MM.1S (cell line): ENCODE results near the gene CRACDL.

ENCODE experiments used
- DNase-seq: peaks from one replicate; pipeline ENCODE4 v3.0.0-alpha.2; 2015
- H2AFZ ChIP-seq: fragments of 300-600 bp; sonication (generic); 2 replicates; pipeline ENCODE4 v1.6.0; 2016; ENCODE audit warnings: antibody characterized with exemption, low read length
- H3F3A ChIP-seq: fragments of 300-600 bp; sonication (generic); 2 replicates; pipeline ENCODE4 v1.6.1; 2016; ENCODE audit warnings: mild to moderate bottlenecking, antibody characterized with exemption, low read length, moderate library complexity, mixed read lengths; ENCODE audit not compliant: insufficient read depth
- H3K27ac ChIP-seq: fragments of 300-600 bp; sonication (generic); 2 replicates; pipeline ENCODE4 v1.5.1; 2016; ENCODE audit warnings: mild to moderate bottlenecking, low read length
- H3K27me3 ChIP-seq: fragments of 300-600 bp; sonication (generic); replicated peaks from 2 replicates; pipeline ENCODE4 v1.6.0; 2016; ENCODE audit warnings: low read length; ENCODE audit not compliant: insufficient read depth
- H3K36me3 ChIP-seq: fragments of 300-600 bp; sonication (generic); replicated peaks from 2 replicates; pipeline ENCODE4 v1.6.1; 2016; ENCODE audit warnings: mild to moderate bottlenecking, low read length, mixed read lengths; ENCODE audit not compliant: insufficient read depth
- H3K4me1 ChIP-seq: fragments of 300-600 bp; sonication (generic); 2 replicates; pipeline ENCODE4 v1.6.1; 2016; ENCODE audit warnings: low read length, mixed read lengths
- H3K4me2 ChIP-seq: fragments of 300-600 bp; sonication (generic); 2 replicates; pipeline ENCODE4 v1.6.0; 2016; ENCODE audit warnings: low read depth, low read length
- H3K4me3 ChIP-seq: fragments of 300-600 bp; sonication (generic); 2 replicates; pipeline ENCODE4 v1.5.1; 2016; ENCODE audit warnings: low read length, mixed read lengths
- H3K79me2 ChIP-seq: fragments of 300-600 bp; sonication (generic); 2 replicates; pipeline ENCODE4 v1.6.1; 2016; ENCODE audit warnings: mixed run types, low read length, mixed read lengths
- H3K9ac ChIP-seq: fragments of 300-600 bp; sonication (generic); 2 replicates; pipeline ENCODE4 v1.6.1; 2016; ENCODE audit warnings: low read length, mixed read lengths
- H3K9me2 ChIP-seq: fragments of 300-600 bp; sonication (generic); replicated peaks from 2 replicates; pipeline ENCODE4 v1.6.1; 2016; ENCODE audit warnings: mild to moderate bottlenecking, low read length, mixed read lengths; ENCODE audit not compliant: insufficient read depth
- H3K9me3 ChIP-seq: fragments of 300-600 bp; sonication (generic); replicated peaks from 2 replicates; pipeline ENCODE4 v1.6.1; 2016; ENCODE audit warnings: mild to moderate bottlenecking, low read length, mixed read lengths; ENCODE audit not compliant: insufficient read depth
- H4K20me1 ChIP-seq: fragments of 300-600 bp; sonication (generic); 2 replicates; pipeline ENCODE4 v1.6.1; 2016; ENCODE audit warnings: mild to moderate bottlenecking, low read length, moderate library complexity, mixed read lengths; ENCODE audit not compliant: insufficient read depth
- CTCF ChIP-seq: fragments of 300-600 bp; sonication (generic); IDR thresholded peaks from 2 replicates; pipeline ENCODE4 v1.5.1; 2016; ENCODE audit warnings: antibody characterized with exemption, low read length, mixed read lengths
- EZH2 ChIP-seq: fragments of 300-600 bp; sonication (generic); optimal IDR thresholded peaks from 2 replicates; pipeline ENCODE3; 2017; ENCODE audit warnings: low read depth, mild to moderate bottlenecking, antibody characterized with exemption, low read length, mixed read lengths
- EZH2phosphoT487 ChIP-seq: fragments of 300-600 bp; sonication (generic); IDR thresholded peaks from 2 replicates; pipeline ENCODE4 v1.6.1; 2018; ENCODE audit warnings: antibody characterized with exemption, low read length

Gene CRACDL

GRCh38 chr2:98802344-98802743 is 133.7 kb downstream of the CRACDL start:
- Histone ChIP-seq H3K9me3 (no peaks in the 10 kb centered on the region), H3K4me1 (no peaks in the 10 kb centered on the region), H2AFZ (no peak overlapping the region), H3K4me2 (no peak overlapping the region), H4K20me1 (no peaks in the 10 kb centered on the region), H3K79me2 (no peaks in the 10 kb centered on the region), H3K4me3 (no peak overlapping the region), H3K27me3 (no peaks in the 10 kb centered on the region), H3K9ac (no peak overlapping the region), H3K27ac (no peak overlapping the region), H3K9me2 (no peaks in the 10 kb centered on the region), H3F3A (no peaks in the 10 kb centered on the region), H3K36me3 (no peaks in the 10 kb centered on the region)
- TF ChIP-seq EZH2phosphoT487 (no peak), EZH2 (no peak), CTCF (no peak)
- no peak for DNase-seq

- no peaks in the 10 kb centered on the region for H3K9me2 ChIP-seq
- no peak overlapping the region for H3K27ac ChIP-seq
- no peaks in the 10 kb centered on the region for H3K4me1 ChIP-seq
- H3K79me2 ChIP-seq, result no peaks in the 10 kb centered on the region
- no peak overlapping the region for H2AFZ ChIP-seq
- H3K9me3 ChIP-seq, result no peaks in the 10 kb centered on the region
- H3K9ac ChIP-seq, result no peak overlapping the region
- H3K27me3 ChIP-seq, result no peaks in the 10 kb centered on the region
- no peak overlapping the region for H3K4me2 ChIP-seq
- no peaks in the 10 kb centered on the region for H3F3A ChIP-seq
- H4K20me1 ChIP-seq, result no peaks in the 10 kb centered on the region
- no peak overlapping the region for H3K4me3 ChIP-seq
- TF ChIP-seq CTCF (no peak), EZH2phosphoT487 (no peak), EZH2 (no peak)
- H3K36me3 ChIP-seq, result no peaks in the 10 kb centered on the region
- no peak for DNase-seq
These were observed 134.1 kb downstream of the CRACDL start for GRCh38 chr2:98801921-98802321.

- H2AFZ ChIP-seq, result no peak overlapping the region
- H3K4me3 ChIP-seq, result no peak overlapping the region
- no peak for DNase-seq
- H3K36me3 ChIP-seq, result no peaks in the 10 kb centered on the region
- no peaks in the 10 kb centered on the region for H3F3A ChIP-seq
- no peak overlapping the region for H3K27ac ChIP-seq
- H3K9me3 ChIP-seq, result no peaks in the 10 kb centered on the region
- no peaks in the 10 kb centered on the region for H4K20me1 ChIP-seq
- H3K9ac ChIP-seq, result no peak overlapping the region
- H3K4me1 ChIP-seq, result no peaks in the 10 kb centered on the region
- no peak overlapping the region for H3K4me2 ChIP-seq
- H3K9me2 ChIP-seq, result no peaks in the 10 kb centered on the region
- no peaks in the 10 kb centered on the region for H3K79me2 ChIP-seq
- no peaks in the 10 kb centered on the region for H3K27me3 ChIP-seq
- no peak for TF ChIP-seq EZH2
- TF ChIP-seq EZH2phosphoT487, result no peak
- TF ChIP-seq CTCF, result no peak
These were observed 134.7 kb downstream of the CRACDL start for GRCh38 chr2:98801286-98801685.
